ENCODE data around the gene BDH1.
"Not testable (repeated sequence)": the region's sequence is repeated elsewhere in the genome, so short reads cannot be mapped to it uniquely, and the experiment has no call there.

The BDH1 gene

DNA sequence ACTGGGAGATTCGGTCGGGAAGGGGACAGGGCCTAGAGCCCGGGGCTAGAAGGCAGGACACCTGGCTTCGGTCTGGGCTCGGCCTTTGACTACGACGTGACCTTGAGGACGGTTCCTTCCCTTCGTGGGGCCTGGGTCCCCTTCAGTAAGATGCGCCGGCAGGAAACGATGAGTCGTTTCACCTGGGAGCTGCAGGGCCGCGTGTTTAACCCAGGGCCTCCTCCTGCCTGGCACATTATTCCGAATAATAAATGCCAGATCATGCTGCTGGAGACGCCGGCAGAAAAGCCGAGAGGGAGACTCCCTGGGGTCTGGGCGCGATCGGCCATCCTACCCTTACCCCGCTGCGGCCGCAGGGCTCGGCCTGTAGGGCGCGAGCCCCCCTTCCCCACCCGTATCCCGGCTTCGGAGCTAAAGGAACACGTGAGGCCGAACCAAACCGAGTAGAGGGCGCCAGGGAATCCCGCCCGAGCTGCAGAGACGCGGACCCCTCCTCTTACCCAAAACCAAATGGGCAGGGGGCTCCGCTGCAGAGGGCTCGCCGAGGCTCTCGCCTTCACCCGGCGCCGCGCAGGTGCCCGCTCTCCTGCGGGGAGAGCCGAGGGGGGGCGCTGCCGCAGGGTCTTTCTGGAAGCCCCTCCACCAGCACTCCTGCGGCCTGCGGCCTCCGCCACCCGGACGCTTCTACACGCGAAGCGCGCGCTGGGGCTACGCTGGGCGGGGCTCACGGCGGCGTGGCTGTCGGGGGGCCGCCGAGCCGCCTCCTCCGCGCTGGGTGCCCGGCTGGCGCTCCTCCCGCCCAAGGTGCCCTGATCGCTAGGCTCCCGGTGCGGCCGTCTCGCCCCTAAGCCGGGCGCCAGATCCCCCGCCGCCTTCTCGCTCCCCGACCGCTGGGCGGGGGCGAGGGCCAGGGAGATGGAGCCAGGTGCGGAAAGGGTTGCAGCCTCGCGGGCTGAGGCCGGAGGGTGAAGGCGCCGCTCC, at the start of gene BDH1:
Gene BDH1, minus strand, starts transcription at position 688 of the 981 bp plus-strand sequence. CDS start 9,525 bp downstream, outside the sequence.
- peak; percentile 63 for DNase-seq (ENCODE audit: low read depth)

DNA sequence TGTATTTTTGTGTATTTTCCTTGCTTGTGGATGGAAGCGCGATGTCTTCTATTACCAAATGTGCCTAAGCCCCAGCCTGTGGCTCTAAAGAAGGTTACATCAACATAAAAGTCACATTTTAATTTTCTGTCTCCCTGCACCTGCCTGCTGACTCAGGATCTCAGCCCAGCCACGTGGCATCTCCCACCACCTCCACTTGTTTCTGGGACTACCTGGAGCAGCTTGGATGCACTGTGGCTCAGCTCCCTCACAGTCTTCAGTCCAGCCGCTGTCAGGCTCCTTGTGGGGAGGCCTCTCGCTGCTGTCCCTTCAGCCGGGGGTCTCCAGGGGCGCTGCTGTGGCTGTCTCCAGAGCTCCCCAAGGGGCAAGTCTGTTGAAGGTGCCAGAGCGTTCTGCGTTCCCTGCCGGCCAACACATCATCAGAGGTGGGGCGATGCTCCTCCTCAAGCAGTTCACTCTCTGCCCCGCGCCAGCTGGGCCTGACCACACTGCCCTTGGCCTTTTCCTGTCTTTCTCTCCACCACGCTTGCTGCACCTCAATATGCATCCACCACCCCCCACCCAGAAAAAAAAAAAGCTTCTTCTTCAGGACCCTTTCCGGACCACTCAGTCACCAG, 47.7 kb upstream of the BDH1 start:
- DNase-seq (ENCODE audit: low read depth) = no peak

- DNase-seq (ENCODE audit: low read depth) = not testable (repeated sequence)
Measured at GRCh38 chr3:197602351-197602750, 46.6 kb upstream of the BDH1 start.

- DNase-seq (ENCODE audit: low read depth) = not testable (repeated sequence)
Measured at GRCh38 chr3:197601566-197601840, 45.7 kb upstream of the BDH1 start.

DNA sequence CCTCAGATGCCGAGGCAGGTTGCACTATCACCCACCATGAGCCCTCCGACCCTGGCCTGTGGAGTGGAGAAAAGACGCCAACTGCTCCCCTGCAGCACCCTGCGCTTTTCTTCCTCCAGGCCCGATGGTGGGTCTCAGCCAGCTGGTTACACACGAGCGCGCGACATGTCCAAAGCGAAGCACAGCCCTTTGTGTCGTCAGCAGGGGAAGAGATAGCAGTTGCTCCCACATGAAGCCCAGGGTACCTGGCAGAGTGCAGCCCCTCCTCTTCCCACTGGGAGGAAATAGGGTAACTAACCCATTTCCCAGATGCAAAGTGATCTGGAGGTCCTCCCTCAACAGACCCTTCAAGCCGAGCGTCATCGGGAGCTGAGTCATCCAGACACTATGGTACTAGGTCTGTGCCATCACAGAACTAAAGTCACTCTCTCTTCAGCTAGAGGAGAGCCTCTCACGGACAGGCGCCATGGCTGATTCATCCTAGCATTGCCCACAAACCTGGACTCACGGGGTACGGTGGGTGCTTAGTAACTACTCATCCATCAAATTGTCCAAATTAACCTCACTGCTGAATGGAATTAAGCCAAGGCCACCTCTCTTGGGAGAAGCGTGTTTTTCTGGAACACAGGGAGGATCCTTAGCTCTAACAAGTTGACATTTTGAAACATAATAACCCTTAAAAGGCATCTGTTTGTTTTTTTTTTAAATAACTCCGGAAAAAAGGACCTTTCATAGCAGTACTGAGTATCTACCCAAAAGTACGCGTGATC, 45.2 kb upstream of the BDH1 start:
- DNase-seq (ENCODE audit: low read depth) = no peak

DNA sequence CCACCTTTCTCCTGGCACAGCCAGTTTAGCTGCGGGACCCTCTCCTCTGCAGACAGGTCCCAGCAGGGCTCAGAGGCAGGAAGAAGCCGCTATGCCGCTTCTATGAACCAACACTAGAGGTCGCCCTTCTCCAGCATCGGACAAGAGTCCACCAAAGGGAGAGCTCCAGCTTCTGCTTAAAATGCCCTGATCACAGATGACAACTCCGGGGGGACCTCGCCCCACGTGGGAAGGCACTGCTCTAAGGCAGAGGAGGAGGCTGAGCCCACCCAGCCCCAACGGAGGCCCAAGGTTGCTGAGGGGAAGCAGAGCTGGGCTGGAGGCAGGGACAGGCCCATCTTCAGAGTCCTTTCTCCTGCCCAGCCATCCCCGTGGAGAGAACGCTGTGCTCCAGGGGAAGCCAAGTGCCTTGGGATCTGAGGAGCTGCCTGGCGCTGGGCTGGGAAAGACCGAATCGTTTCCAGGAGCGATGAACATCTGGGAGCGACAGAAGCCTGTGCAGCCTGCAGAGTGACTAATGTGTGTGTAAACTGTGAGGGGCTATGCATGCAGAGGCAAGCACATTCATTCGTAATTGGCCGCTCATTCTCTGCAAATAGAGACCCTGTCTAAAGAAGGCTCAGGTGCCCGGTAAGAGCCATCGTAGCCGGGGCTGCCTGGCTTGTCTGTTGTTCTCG, 43.5 kb upstream of the BDH1 start:
- peak; percentile 55 for DNase-seq (ENCODE audit: low read depth)

DNA sequence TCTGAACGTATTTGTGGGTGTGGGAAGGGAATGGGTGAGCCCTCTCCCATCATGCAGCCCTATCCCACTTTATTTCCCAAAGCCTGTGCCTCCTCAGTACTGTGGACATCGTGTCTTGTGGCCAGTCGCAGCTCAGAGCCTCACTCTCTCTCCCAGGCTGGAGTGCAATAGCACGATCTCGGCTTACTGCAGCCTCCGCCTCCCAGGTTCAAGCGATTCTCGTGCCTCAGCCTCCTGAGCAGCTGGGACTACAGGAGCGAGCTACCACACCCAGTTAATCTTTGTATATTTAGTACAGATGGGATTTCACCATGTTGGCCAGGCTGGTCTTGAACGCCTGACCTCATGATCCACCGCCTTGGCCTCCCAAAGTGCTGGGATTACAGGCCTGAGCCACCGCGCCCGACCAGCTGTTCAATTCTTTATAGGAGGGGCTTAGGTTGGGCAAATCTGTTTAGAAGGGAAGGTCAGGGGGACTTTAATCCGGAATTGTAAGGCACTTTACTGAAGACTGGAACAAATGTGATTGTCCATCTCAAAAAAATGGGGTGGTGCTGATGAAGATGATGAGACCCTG, 42.7 kb upstream of the BDH1 start:
- DNase-seq (ENCODE audit: low read depth) = no peak

DNA sequence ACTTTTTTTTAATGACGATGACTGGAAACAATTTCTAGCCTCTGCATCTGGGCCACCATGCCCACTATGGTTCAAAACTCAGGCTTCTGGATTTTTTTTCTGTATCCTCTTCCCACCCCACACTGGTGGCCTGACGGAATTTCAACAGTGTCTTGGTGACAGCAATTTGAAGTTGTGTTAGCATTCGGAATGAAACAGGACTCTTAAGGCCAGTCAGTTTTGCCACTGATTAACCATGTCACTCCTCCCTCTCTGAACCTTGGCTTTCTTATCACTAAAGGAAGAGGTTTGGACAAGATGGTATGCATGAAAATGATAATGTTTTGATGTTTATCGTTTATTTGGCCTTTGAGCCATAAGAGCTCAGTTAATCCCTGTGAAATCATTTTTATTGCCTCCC, 41.6 kb upstream of the BDH1 start:
- DNase-seq (ENCODE audit: low read depth) = no peak

DNA sequence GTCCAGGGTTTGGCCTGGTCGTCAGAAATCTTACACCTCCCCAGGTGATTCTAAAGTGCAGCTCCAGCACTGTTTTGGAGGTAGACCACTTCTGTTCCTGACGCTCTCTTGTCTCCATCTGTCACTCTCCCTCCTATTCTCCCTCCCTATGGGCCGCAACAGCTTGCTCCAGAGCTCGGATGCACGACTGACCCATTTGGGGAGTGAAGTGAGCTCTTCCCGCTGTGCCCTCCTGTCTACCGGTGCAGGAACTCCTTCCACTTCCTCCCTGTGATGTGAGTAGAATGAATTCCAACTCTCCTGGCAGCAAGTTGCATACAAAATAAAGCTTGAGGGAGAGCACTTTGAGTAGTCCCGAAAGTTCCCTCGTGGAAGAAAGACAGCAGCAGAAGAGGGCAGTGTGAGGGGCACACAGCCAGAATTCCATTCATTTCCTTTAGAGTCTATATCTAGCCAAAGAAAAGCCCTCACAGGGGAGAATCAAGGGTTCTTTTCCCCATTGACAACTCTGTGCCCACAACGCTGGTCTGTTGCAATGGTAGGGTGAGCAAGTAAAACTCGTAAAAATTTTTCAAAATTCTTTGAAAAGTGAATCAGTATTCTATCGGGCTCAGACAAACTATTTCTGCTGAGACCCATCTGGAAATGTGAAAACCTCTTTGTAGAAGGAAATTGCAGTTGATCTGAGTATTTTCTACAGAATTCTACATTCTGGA, 39.9 kb upstream of the BDH1 start:
- DNase-seq (ENCODE audit: low read depth) = no peak

DNA sequence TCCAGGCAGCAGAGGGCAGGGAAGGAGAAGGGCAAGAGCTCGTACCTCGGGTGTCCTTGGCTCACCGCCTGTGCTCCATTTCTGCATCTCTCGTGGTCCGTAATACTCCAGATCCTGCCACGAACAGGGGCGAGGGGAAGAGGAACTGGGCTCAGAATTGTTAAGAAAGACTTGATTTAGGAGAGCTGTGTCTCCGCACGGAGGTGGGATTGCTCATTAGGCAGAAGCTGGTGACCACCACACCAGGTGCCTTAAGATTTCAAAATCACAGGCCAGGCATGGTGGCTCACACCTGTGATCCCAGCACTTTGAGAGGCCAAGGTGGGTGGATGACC, 37.2 kb upstream of the BDH1 start:
- no peak for DNase-seq (ENCODE audit: low read depth)

- no peak for DNase-seq (ENCODE audit: low read depth)
Measured at GRCh38 chr3:197592361-197593045, 36.7 kb upstream of the BDH1 start.

DNA sequence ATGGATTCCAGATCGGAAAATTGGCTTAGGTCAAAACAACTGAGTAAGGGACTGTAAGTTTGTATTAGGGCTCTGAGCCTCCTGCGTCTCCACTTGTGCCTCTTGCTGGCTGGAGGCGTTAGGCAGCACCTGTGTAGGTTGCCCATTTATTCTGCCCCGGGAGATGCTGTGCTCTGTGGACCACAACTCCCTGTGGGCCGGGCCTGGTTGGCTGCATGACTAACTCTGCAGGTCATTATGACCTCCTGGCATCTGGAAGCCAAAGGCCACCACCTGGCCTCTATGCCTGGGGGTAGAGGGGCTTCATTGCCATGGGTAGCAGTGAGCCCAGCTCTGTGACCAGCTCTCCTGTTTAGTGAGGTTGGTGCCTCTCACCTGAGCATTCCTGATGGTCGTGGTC, 36.0 kb upstream of the BDH1 start:
- no peak for DNase-seq (ENCODE audit: low read depth)

- no peak for DNase-seq (ENCODE audit: low read depth)
Measured at GRCh38 chr3:197590313-197590962, 34.7 kb upstream of the BDH1 start.

GRCh38 chr3:197589545-197589944, 33.8 kb upstream of the BDH1 start:
- DNase-seq (ENCODE audit: low read depth) = no peak

DNA sequence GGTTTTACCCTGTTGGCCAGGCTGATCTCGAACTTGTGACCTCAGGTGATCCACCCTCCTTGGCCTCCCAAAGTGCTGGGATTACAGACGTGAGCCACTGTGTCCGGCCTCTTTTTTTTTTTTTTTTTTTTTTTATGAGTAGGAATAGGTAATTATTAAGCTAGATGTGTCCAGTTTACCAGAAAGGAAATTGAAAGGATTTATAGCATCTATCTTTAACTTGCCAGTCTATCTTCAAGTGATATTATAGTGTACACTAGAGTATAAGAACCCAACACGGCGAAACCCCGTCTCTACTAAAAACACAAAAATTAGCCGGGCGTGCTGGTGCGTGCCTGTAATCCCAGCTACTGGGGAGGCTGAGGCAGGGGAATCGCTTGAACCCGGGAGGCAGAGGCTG, 31.0 kb upstream of the BDH1 start:
- DNase-seq (ENCODE audit: low read depth) = not testable (repeated sequence)

DNA sequence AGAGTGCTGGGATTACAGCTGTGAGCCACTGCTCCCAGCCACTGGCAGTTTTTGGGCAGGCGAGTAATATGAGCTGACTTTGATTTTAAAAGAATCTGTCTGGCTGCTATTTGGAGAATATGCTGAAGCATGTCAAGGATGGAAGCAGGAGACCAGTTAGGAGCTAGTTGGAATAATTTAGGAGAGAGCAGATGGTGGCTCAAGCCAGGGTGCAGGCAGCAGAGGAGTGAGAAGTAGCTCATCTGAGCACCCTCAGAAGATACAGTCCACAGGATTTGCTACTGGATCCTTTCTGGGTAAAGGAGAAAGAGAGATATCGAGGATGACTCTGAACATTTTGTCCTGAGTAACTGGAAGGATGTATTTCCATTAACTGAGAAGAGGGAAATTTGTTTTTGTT, 30.4 kb upstream of the BDH1 start:
- no peak for DNase-seq (ENCODE audit: low read depth)

DNA sequence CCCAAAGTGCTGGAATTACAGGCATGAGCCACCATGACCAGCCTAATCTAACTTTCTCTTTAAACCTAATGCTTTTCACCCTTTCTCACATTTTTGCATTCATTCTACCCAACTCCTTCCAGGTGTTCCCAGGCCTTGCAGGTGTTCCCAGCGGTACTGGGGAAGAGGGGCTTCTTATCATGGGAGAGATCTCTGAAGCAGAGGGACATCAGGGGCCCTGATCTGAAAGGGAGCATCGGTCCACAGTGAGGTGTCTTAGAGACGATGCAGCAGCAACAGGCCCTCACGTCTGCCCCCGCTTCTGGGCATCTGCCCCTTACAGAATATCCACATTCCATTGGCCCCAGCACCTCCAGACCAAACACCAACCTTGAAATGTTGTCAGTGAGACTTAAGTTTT, 29.0 kb upstream of the BDH1 start:
- no peak for DNase-seq (ENCODE audit: low read depth)

GRCh38 chr3:197583371-197583770, 27.6 kb upstream of the BDH1 start:
- no peak for DNase-seq (ENCODE audit: low read depth)

GRCh38 chr3:197580253-197580691, 24.5 kb upstream of the BDH1 start:
- DNase-seq (ENCODE audit: low read depth) = no peak

DNA sequence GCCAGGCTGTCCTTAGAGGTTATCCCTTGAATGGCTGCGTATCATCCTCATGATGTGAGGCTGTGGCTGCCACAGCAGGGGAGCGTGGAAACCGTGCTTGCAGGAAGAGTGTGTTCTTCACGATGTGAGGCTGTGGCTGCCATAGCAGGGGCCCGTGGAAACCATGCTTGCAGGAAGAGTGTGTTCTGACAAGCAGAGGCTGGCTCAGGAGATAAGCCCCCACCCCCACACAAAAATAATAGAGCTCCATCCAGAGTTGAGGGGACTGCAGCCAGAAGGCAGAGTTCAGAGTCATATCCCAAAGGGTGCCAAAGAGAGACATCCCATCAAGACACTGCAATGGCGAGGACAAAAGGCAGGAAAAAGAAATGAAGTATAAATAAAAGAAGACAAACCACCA, 22.6 kb upstream of the BDH1 start:
- no peak for DNase-seq (ENCODE audit: low read depth)

All from stimulated activated CD8-positive, alpha-beta memory T cell treated with anti-CD3 and anti-CD28 coated beads, Interleukin-4, amount 100 ng/mL, for 24 hours (primary cell).